Posterior cingulate gyrus (tissue), 11 donors: Measurements from ENCODE around the gene LRMDA.

Experiments used
- DNase-seq, 10 donors: peaks; one replicate each; pipeline versions ENCODE4 v3.0.0 to v3.0.0-alpha.2; 2020 to 2021; ENCODE audit warnings: mixed read lengths in 3 of 10
- intact Hi-C: fragments of 100-400 bp; cut with DNase I; formaldehyde crosslinking; loops from one replicate; pipeline ENCODE4 v1.15.1; 2023

The LRMDA gene

DNA sequence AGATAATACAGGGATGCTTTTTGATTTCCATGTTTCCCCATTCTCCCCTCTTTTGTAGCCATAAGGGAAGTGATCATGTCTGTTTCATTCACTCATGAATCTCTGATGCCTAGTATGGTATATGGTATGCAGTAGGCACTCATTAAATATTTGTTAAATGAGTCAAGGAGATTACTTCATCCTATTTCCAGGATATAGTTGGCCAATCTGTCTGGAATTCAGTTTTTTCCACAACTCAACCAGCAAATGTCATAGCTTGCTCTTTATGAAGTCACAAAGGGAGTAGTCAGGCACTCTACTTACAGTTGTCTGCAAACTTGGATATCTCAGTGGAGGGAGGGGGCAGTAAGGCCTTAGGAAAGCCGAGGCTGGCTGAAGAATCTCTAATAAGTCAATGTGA, 853.6 kb downstream of the LRMDA start:
- intact Hi-C loops = no loop called here

DNA sequence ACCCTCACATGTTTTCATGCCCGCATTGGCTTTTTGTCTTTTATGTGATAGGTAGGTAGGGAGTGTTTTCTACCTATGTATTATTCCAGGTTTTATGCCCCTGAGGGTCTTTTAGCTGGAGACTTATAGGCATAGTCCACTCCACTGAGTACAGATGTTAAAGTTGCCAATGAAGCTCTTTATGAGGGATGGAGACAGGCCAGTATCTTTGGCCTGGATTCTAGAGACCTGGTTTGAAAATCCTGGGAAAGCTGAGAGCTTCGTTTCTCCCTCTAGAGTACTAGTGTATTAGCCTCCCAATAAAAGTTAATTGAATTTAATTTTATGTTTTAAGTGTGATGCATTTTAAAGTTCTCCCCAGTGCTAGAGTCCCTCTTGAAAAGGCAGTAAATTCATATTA, 854.1 kb downstream of the LRMDA start:
- intact Hi-C loops = no loop called here

More for the DNA sequence above, 853.6 kb downstream of the LRMDA start:
- no peak for DNase-seq

DNA sequence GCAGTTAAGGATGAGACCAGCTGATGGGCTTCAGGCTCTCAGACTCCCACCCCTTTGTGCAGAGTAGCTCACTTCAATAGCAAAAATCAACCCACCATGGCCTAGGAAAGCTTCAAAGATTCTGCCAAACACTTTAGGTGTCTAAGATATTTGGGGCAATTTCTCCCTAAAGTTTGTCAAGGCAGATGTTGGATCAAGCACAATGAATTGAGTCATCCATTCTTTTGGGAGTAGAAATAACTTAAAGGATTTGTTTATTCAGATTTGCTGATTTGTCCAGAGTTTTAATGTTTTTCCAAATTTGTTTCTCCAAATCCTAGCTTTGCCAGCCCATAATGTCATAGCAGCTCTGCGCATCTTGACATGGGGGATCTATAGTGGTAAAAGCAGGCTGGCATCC, 855.1 kb downstream of the LRMDA start:
- intact Hi-C loops = no loop called here
- no peak for DNase-seq

More for the DNA sequence above, 854.1 kb downstream of the LRMDA start:
- DNase-seq = no peak

DNA sequence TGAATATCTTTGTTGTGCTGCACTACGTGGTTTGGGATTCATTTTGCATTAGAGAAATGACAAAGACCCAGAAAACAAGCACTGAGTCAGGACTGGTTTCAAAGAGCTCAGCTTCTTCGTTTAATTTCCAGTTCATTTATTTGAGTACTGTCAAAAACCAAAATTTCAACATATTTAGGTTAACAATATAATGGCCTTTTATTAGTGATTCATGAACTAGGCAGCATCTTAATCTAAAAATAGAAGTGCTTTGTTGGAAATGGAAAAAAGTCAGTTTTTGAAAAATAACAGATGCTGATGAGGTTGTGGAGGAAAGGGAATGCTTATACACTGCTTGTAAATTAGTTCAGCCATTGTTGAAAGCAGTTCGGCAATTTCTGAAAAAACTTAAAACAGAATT, 856.4 kb downstream of the LRMDA start:
- intact Hi-C loops = no loop called here
- no peak for DNase-seq

DNA sequence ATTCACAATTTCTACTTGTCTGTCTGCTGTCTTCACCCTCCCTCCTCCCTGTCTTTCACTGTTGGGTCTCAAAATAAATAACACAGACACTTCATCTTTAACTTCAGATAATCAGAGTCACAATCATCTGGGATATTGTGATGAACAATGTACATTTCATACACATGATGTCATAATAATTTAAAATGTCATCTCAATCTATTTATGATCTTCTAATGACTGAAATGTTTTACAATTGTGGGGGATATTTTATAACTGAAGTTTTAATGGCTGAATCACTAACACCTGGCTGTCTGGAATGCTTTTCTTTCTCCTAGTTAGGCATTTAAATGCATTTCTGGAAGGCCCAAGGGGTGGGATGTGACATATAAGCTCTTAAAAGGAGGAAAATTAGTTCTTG, 859.8 kb downstream of the LRMDA start:
- no peak for DNase-seq
- intact Hi-C loops = no loop called here

DNA sequence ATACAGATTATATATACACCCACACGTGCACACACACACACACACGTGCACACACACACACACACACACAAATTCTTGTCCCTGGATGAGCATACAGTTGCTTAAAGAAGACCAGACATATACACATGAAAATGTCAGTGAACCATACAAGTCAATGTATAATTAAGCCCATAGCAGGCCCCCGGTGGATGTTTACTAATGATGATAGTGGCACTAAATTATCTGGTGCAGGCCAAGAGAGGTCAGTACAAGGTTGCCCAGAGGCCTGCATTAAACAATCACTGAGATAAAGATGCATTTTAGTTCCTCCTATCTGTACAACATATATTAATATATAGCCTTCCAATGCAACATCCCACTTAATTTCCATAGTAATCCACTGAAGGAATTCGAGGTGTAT, 860.5 kb downstream of the LRMDA start:
- intact Hi-C loops = no loop called here
- no peak for DNase-seq

DNA sequence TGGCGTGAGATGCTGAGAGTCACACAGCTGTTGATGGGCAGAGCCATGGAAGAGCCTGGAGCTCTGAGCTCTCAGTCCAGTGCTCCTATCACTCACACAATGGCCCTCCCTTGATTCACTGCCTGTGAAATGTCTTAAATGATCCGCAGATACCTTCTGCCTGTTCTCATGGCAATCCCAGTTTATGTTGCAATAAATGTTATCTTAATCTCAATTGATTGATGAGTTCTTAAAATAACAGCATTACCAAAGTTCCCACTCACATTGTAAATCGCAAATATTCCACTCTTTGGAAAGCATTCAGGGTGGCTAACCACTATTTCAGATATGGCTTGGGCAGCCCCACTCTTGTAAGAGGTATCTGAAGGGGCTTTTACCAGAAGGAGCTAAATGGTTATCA, 865.5 kb downstream of the LRMDA start:
- intact Hi-C loops = no loop called here
- no peak for DNase-seq

DNA sequence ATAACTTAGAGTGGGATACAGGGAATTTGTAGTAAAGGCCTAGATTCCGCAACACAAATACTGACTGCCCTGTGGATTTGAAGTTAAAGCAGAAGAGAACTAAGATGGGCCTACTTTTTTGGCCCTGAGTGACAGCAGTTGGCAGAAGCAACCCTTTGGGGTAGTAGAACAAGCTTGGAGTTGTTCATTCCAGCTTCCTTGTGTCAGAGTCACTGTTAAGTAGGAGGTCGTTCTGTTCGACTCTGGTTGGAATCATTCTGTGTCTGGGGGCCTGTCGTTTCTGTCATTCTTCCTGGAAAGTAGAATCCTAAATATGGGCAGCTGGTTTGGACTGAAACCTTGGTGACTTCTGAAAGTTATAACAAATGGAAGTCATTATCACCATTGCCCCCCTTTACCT, 865.9 kb downstream of the LRMDA start:
- intact Hi-C loops = no loop called here
- no peak for DNase-seq

DNA sequence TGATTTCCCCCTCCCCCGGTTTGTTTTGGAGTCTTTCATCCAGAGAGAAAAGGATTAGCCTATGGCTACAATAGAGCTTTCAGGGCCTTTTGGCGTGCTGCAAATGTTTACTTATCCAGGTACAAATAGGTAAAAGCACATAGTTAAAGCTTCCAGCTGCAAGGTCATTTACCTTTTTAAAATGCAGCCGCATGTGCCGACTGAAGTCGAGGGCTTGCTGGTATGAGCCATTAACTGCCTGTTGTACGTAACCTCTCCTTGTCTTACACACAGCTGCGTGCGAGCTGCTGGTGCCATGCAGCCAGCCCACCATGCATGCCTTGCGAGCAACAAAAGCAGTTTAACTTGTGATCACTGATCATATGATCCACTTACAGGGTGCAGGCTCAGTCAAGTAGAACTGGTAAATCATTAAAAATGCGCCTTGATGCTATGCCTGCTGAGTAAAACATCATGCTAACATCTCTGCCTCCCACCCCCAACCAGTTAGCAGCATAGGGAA, 866.4 kb downstream of the LRMDA start:
- intact Hi-C loops = no loop called here
- no peak for DNase-seq

DNA sequence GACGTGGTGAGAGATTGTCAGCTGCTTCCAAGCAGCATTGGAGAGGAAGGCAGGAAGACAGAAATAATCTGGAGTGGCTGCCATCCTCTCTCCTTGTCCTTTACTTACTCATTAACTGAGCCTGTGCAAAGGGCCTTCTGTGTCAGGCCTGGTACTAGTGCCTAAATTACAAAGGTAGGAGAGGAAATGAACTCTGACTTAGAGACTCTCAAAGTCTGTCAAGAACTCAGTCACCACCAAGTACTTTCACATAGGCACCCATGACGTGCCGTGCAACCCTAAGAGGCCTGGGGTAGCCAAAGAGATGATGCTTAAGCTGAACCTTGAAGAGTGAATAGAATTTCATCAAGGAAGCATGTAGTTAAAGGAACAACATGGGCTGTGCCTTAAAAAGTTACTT, 866.9 kb downstream of the LRMDA start:
- intact Hi-C loops = no loop called here
- DNase-seq = no peak

DNA sequence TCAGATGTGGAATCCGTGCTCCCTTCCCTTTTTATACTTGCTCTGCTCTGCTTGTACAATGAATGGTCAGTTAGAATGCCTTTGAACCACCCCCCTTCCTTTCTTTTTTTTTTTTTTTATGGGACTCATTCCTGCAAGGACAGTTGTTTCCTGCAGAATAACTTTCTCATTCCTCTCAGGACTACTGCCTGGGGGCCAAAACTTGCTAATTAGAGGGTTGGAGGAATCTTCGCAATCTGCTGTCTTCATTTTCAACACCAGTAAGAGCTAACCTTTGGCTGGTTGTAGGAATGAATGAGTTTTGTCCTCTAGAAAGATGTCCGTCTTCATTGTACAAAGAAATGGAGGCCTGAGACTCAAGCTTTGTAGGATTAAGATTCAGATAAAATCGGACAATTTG, 868.1 kb downstream of the LRMDA start:
- intact Hi-C loops = no loop called here
- no peak for DNase-seq

DNA sequence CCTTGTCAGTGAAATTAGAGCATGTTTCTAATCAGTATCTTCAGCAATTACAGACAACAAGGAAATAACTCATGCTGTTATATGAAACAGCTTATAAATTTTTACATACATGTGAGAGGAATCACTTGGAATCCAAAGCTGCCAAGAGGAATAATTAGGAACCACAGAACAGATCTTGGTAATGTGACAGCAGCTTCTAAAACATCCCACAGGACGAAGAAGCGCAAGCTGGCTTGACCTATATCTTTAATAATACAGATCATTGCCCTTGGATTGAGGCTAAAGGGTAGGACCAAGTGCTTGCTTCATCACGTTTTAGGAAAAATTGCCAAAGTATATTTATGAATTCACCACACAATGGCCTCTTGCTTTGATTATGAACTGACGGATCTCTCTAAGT, 869.8 kb downstream of the LRMDA start:
- no peak for DNase-seq
- intact Hi-C loops = loop anchor here (10.0 kb wide), 1 partner anchor 256 kb away; no protein-coding TSS in a partner anchor

DNA sequence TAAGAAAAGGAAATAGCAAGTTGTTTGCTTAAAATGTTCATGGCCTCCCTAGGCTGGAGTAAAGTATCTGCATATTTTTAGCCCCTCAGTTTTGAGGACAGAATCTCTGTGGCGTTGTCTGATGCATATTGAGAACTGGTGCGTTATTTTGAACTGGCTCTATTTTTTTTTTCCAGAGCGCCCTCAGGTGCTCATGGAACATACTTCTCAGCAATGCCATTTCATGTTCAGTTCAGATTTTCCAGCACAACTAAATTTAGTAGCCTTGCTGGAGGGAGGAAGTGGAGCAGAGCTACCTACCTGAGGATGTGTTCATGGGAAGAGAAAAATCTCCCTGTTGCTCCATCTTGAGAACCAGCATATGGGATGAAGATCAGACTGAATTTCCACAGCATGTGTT, 870.5 kb downstream of the LRMDA start:
- intact Hi-C loops = loop anchor here (10.0 kb wide), 1 partner anchor 257 kb away; no protein-coding TSS in a partner anchor

DNA sequence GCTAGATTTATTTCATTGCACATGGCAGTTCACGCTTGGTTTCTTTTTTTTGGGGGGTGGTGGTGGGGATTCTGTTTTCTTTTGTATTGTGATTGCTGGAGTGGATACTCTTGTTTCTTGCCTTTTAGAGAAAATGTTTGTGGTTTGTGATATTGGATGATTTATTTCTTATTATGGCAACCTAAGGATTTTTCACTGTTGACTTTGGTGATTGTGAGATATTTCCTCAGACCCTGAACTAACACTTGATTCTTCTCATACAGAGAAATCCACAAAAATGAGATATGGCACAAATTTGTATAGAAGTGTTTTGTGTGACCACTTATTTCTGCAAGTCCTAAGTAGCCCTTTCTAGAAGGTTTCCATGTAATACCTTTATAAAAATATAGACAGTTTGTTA, 871.1 kb downstream of the LRMDA start:
- no peak for DNase-seq
- intact Hi-C loops = loop anchor here (10.0 kb wide), 1 partner anchor 258 kb away; no protein-coding TSS in a partner anchor

More for the DNA sequence above, 870.5 kb downstream of the LRMDA start:
- DNase-seq = no peak

DNA sequence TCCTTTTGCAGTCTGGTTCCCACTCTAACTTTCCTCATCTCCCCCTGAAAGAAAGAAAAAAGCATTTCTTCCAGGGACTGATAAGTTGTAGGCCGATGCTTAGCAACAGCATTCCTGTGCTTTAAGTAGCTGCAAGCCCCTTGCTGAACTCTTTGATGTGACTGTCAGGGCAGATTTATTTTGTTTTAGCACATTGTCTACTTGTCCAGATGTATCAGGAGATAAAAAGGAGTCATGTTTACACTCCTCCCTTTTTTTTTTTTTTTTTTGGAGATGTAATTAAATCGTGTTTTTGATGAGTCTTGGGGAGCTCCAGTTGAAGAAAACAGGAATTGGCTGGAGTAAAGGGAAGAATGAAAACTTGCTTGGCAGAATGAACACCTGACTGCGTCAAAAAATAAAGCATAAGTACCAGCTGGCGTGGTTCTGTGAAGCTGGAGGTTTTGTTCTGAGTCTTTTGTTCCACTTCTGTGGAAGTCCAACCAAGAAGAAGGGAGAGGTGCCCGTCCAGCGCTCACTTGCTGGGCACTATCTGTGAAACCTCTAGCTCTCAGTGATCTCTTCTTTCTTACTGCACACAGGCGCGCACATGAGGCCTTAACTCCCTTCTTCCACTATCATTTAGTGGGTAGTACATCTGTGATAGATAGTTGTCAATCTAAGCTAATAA, 871.7 kb downstream of the LRMDA start:
- peak in 2 of 10 donors; percentile 13 to 18 for DNase-seq
- intact Hi-C loops = loop anchor here (10.0 kb wide), 1 partner anchor 258 kb away; no protein-coding TSS in a partner anchor

DNA sequence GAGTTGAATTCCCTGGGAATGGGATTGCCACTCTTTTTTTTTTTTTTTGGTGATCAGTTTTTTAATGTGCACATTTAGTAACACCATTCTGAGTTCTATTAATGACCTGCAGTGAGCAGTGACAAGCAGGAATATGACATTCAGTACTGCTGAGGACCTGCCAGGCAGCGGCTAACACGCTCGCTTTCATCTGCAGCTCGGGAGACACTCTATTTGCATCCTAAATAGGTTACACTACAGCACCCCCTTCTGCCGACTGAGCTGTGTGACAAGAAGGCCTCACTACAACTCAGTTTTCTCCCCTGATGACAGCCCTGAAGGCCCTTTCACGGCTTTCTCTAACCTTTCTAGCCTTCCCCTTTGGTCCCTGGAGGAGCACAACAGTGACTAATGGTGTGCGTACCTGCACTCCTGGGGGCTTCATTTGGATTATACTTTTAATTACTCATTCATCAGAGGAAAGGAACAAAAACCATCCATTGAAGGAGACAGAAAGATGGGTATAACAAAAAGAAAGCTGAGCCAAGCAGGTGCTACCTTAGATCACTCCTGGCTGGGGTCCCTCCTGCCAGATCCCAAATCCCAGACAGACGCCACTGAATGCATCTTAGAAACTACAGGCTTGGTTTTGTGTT, 872.4 kb downstream of the LRMDA start:
- peak; percentile 16 to 92 (median 56) for DNase-seq
- intact Hi-C loops = loop anchor here (10.0 kb wide), 1 partner anchor 259 kb away; no protein-coding TSS in a partner anchor

DNA sequence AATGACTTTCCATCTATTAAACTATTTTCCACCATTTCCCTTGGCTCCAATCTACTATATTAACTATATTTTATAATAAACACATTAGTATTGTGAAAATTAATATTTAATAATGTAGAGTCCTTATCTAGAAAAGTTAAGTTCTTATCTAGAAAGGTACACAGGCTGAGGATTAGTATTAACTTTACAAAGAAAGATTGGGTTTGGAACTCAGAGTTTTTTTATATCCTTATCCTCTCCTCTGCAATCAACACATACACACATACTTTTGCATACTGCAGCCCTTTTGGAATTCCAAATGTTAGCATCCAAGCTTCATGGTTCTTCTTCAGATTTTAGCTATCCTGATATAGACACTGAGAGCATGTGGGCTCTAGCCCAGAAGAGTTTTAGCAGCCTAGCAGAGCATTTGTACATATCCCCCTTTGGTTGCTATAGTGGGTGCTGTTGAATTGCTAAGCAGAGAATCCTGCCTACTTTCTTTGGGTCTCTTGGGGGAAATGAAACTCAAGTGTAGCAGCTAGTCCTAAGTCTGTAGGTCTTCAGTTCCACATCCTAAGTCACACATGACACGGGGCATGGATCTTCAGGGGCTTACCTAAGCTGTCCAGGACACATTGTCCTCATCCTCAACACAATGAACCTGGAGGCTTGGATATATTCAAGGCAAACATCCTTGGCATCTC, 874.6 kb downstream of the LRMDA start:
- DNase-seq = no peak
- intact Hi-C loops = loop anchor here (10.0 kb wide), 1 partner anchor 261 kb away; no protein-coding TSS in a partner anchor

DNA sequence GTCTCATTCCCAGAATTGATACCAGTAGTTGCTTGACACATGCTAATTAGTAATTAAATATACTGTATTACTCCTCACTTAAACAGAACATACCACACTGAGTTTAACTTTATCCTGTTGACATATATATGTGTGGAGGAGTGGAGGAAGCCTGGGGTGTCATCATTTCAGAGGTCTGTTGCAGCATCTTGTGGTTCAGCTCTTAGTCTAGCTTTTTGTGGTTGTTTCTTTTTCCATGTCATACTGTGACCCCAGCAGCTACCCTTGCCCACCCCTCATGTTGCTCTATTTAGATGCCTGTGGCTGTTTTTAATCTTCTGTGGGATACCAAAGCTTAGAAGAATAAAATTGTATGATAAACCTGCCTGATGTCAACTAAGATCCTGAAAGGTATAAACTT, 875.4 kb downstream of the LRMDA start:
- no peak for DNase-seq
- intact Hi-C loops = loop anchor here (10.0 kb wide), 1 partner anchor 262 kb away; no protein-coding TSS in a partner anchor

DNA sequence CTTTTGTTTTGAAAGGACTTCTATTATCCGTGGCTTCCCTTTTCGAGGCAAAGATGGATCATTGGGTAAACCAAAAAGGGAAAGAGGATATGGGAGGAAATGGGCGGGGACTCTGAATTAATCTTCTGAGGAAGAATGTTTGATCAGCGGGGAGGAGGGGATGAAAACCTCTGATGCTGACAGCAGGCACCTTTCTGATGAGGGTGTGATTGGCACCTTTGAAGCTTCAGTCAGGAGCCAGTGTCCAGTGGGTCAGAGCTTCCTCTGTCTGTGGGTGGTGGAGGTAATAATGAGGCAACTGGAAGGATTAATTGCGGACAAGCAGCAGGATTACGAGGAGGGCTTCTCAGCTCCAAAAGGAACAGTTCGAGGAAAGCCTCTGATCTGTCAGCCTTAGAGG, 877.6 kb downstream of the LRMDA start:
- DNase-seq = no peak
- intact Hi-C loops = loop anchor here (10.0 kb wide), 1 partner anchor 264 kb away; no protein-coding TSS in a partner anchor

DNA sequence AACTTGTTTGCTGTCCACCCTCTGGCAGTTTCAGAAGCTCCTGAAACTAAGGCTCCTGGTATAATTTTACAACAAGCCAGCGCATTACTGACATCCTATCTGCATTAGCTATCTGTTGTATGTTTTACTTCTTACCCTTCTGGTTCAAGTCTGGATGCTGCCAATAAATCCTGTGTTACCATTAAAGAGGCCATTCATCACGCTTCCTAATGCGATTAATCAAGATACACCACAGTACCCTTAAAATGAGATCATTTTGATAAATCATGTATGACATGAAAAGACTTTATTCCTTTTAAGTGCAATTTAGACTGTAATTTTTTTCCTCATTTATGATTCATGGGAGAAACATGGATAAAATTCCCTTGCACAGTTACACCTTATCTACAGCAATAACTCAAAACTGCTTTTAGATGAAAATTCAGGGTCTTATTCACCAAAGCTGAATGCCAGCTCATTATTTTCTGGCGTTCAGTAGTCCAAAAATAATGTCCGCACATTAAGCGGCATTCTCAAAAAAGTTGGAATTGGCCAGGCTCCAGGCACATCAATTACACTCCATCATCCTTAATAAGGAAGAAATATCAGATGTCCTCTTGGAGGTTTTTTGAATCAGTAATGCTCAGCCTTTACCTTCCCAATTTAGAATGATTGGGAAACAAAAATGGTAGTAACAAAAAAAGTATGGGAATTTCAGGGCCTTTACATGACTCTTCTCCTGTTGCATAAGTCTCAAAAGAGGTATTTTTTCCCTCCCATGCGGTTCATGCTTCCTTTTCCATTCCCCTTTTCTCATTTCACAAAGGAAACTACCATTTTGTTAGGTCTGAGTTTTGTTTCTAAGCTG, 878.5 kb downstream of the LRMDA start:
- intact Hi-C loops = loop anchor here (10.0 kb wide), 1 partner anchor 265 kb away; no protein-coding TSS in a partner anchor
- no peak for DNase-seq
